ENCODE data around the gene ANTXR2.

Gene ANTXR2

DNA sequence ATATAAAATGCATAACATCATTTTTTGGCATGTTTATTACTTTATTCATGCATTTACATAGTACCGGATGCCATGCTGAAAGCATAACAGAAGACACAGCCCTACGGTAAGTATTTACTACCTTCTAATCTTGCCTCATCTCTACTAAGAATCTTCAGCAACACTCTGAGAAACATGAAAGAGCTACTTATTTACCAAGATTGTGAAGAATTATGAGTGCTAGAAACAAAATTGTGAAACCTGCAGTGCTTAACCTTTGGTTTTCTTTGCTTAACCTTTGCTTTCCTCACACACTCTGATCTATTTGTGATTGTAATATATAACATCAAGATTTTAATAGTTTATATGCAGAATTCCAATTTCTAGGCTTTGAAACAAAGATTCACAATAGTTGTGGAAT is 7.4 kb downstream of the ANTXR2 start:
- DNase-seq: no peak

DNA sequence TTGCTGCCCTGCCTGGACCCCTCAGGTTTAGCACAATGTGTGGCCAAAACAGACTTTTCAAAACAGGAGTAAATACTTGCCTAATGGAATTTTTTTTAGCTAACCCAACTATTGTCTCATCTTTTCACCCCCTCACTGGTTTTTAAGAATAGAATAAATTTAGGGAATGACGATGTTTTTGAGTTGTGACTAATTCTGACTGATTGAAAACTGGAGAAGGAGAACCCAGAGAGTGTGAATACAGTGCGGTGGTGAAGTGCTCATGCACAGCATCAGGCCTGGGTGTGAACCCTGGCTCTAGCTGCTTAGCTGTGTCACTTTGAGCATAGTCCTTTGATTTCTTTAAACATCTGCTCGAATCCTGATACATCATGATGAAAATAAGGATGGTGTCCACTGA is 10.5 kb downstream of the ANTXR2 start:
- no peak for DNase-seq

DNA sequence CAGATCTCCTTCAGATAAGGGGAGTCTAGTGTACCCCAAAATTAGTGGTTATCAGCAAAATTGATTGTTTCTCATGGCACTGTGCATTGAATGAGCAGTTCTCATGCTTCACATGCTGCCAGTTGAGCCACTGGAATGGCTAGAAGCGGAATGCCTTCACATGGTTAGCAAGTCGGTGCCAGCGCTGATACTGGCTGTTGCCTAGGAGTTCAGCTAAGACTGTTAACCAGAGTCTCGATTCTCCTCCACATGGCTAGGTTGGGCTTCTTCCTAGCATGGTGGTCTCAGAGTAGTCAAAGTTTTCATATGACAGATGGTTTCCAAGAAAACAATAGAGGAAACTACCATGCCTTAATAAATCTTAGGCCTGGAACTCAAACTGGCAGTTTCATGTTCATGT is 12.2 kb downstream of the ANTXR2 start:
- DNase-seq: no peak

- peak; percentile 74 for DNase-seq
These were observed 14.3 kb downstream of the ANTXR2 start for GRCh38 chr4:80058740-80059139.

DNA sequence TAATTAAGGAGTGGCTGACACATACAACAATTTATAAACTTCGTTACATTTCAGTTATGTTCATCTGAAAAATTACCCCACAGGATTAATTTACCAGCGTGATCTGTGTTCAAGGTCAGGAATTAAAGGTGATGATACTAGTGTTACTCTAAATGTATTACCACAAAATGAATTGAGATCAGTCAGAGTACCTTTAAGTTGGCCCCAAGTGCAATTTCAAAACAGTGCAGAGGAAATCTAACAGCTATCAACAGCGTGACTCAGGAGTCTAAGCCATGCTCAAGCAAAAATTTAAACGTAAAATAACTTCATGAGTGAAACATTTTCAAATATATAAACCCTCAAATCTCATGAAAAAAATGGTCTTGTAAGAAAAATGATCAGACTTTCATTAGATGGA is 18.7 kb downstream of the ANTXR2 start:
- no peak for DNase-seq

- DNase-seq: no peak
These were observed 19.7 kb downstream of the ANTXR2 start for GRCh38 chr4:80053140-80053910.

- DNase-seq: no peak
These were observed 23.1 kb downstream of the ANTXR2 start for GRCh38 chr4:80049813-80050534.

DNA sequence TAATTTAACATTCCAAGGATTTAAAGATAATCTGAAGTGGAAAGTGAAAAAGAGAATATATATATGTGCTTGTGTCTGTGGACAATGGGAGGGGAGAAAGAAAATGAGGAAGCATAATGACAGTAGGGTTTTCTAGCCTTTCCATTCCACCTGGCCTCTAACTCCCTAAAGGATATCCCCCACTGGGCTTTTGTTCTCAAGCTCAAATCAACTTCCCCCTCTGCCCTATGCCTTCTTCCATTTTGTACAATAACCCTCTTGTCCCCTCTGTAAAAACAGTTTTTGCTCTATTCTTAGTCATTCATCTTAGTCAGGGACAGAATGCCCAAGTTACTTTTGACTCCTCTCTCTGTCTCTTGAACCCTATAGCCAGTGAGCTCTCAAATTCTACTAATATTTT is 23.6 kb downstream of the ANTXR2 start:
- DNase-seq: no peak

DNA sequence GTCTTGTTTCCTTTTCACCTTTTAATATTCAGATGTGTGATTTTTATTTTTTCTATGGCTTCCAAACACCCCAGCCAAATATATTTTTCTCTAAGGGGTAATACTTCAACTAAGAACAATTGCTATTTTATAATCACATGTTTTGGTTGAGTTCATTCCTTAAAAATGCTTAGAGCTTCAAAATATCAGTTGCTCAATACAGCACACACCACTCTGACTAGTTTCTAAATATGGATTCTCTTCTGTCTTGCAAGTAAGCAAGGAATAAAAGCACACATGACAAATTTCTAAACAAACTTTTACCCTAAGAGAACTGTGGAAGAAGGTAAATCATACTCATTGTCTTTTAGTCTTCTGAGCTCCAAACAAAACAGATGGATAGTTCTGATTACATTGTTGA is 27.2 kb downstream of the ANTXR2 start:
- DNase-seq: no peak

- no peak for DNase-seq
These were observed 29.5 kb downstream of the ANTXR2 start for GRCh38 chr4:80043541-80043940.

DNA sequence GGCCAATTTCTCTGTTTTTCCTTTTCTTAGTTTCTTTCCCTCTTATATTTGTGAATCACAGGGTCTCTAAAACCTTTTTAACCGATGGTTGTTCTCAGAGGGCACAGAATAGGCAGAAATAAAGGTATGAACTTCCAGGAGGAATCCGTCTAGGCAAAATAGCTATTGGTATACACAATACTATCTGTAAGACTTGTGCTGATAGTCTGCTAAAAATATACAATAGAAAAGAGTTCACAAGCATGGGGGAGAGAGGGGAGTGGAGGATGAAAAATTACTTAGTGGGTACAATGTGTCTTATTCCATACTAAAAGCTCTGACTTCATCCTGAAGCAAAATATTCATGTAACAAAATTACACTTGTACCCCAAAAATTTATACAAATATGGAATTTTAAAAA is 30.2 kb downstream of the ANTXR2 start:
- no peak for DNase-seq

DNA sequence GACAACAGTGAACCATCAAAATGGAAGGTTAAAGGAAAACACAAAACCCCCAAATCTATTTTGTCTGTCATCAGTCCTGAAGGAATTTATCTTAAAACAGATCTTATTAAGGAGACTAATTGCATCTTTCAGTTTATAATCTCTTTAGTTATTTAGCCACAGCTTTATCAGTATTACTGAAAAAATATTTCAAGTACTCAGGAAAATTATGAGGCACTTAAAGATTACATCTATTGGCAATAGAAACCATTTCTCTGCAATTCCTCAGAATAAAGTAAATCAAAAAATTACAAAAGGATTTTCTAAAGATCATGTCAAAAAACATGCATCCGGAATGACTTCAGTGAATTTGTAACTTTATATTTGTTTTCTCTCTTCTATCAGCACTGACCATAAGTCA is 35.2 kb downstream of the ANTXR2 start:
- no peak for DNase-seq

GRCh38 chr4:80036949-80037685 is 35.9 kb downstream of the ANTXR2 start:
- no peak for DNase-seq

- no peak for DNase-seq
These were observed 36.7 kb downstream of the ANTXR2 start for GRCh38 chr4:80036306-80036705.

DNA sequence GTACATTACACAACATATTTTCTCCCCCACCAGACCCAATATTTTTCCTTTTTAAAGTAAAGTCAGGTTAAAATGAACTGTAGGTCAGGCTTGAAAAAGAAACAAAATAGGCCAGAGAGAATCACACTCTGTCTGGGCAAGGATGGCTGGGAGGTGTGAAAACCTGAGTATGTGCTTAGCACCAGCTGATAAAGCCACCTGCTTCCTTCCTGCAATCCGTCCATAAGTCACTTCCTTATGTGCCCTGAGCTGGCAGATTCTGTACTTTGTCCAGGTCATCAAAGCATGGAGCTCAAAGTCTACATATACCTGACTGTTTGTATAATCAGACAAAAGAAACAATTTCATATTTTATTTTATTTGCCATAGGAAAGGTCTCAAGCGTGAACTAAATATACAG is 37.7 kb downstream of the ANTXR2 start:
- DNase-seq: peak; percentile 9

GRCh38 chr4:80033581-80033980 is 39.4 kb downstream of the ANTXR2 start:
- DNase-seq: no peak

- no peak for DNase-seq
These were observed 43.7 kb downstream of the ANTXR2 start for GRCh38 chr4:80029364-80029763.

GRCh38 chr4:80027611-80028010 is 45.4 kb downstream of the ANTXR2 start:
- DNase-seq: no peak

DNA sequence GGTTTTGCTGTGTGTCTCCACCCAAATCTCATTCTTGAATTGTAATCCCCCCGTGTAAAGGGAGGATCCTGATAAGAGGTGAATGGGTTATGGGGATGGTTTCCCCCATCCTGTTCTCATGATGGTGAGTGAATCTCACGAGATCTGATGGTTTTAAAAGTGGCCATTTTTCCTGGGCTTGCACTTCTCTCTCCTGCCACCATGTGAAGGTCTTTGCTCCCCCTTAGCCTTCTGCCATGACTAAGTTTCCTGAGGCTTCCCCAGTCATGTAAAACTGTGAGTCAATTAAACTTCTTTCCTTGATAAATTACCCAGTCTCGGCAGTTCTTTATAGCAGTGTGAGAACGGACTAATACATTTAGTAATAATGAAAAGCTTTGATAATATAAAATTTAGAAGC is 46.9 kb downstream of the ANTXR2 start:
- DNase-seq: no peak

- DNase-seq: no peak
These were observed 48.7 kb downstream of the ANTXR2 start for GRCh38 chr4:80024335-80024734.

DNA sequence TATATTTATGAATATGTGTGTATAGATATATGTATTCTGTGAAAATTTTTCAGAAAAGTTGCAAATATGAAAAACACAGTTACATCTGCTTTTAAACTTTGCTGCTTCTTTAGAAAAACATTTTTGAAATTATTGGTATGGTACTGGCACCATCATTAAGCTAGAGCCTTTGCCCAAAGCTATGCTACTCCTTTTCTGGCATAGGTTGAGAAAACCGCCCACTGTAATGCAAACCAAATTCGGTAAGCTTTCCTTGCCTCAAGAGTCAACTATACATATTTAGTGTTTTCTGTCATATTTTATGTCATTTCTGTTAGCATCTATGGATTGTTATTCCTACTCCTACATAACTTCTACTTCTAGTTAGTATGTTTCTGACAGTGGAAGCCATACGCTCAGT is 50.7 kb downstream of the ANTXR2 start:
- DNase-seq: no peak

GRCh38 chr4:80017125-80017854 is 55.7 kb downstream of the ANTXR2 start:
- DNase-seq: no peak

GRCh38 chr4:80016506-80016905 is 56.5 kb downstream of the ANTXR2 start:
- no peak for DNase-seq
